M059J (cell line): Measurements from ENCODE around the gene RBMS3. TPM values are rescaled to one million over a fixed set of nuclear protein-coding genes. Genes with fewer than 3 reads are reported as not detected.

Source experiments
- DNase-seq: peaks from one replicate; pipeline ENCODE4 v3.0.0-alpha.2; 2012; ENCODE audit warnings: low read depth
- total RNA-seq: library from RNA; depleted of rRNA; stranded (reverse); fragments of >200 nt; shearing (Covaris generic); gene quantifications from 2 replicates; pipeline ENCODE4 v1.2.3, GENCODE V29; 2014

The RBMS3 gene
- total RNA-seq, 1 experiment from 2014 or later = 7.9 TPM

- DNase-seq = no peak
Measured at GRCh38 chr3:29889215-29889614, 608.3 kb downstream of the RBMS3 start.

- DNase-seq = no peak
Measured at GRCh38 chr3:29890801-29891200, 609.9 kb downstream of the RBMS3 start.

- no peak for DNase-seq
Measured at GRCh38 chr3:29892976-29893554, 612.2 kb downstream of the RBMS3 start.

GRCh38 chr3:29896856-29897255 lies 616.0 kb downstream of the RBMS3 start:
- DNase-seq = no peak

GRCh38 chr3:29898171-29898965 lies 617.5 kb downstream of the RBMS3 start:
- no peak for DNase-seq

GRCh38 chr3:29899021-29899420 lies 618.1 kb downstream of the RBMS3 start:
- DNase-seq = no peak

GRCh38 chr3:29901097-29901496 lies 620.2 kb downstream of the RBMS3 start:
- no peak for DNase-seq

GRCh38 chr3:29903600-29903999 lies 622.7 kb downstream of the RBMS3 start:
- DNase-seq = no peak

- DNase-seq = no peak
Measured at GRCh38 chr3:29906906-29907305, 626.0 kb downstream of the RBMS3 start.

- DNase-seq = no peak
Measured at GRCh38 chr3:29912600-29913288, 631.9 kb downstream of the RBMS3 start.

- peak; percentile 12 for DNase-seq
Measured at GRCh38 chr3:29914861-29915524, 634.1 kb downstream of the RBMS3 start.

GRCh38 chr3:29919571-29919970 lies 638.7 kb downstream of the RBMS3 start:
- no peak for DNase-seq

- DNase-seq = peak; percentile 81
Measured at GRCh38 chr3:29922992-29923746, 642.3 kb downstream of the RBMS3 start.

GRCh38 chr3:29924783-29925561 lies 644.1 kb downstream of the RBMS3 start:
- no peak for DNase-seq

- DNase-seq = no peak
Measured at GRCh38 chr3:29926378-29926777, 645.5 kb downstream of the RBMS3 start.

GRCh38 chr3:29932696-29933325 lies 651.9 kb downstream of the RBMS3 start:
- DNase-seq = no peak

GRCh38 chr3:29933802-29934490 lies 653.1 kb downstream of the RBMS3 start:
- no peak for DNase-seq

GRCh38 chr3:29934751-29935150 lies 653.9 kb downstream of the RBMS3 start:
- no peak for DNase-seq

GRCh38 chr3:29936054-29936453 lies 655.2 kb downstream of the RBMS3 start:
- no peak for DNase-seq

- no peak for DNase-seq
Measured at GRCh38 chr3:29936766-29937165, 655.9 kb downstream of the RBMS3 start.
